K562 (cell line): ENCODE data around the gene TENT4B. TPM values are rescaled to one million over a fixed set of nuclear protein-coding genes. Genes with fewer than 3 reads are reported as not detected.

Experiments
- ATAC-seq: fragments of 200-7000 bp; cut with Tn5 transposase; 3 replicates; pipeline ENCODE4 v1.9.1; 2020; ENCODE audit warnings: moderate library complexity
- BruUV-seq: library from RNA; stranded (reverse); fragments of 400-500 nt; replicated peaks from 2 replicates; lab custom pipeline; 2021; lab: Mats Ljungman, UMichigan
- CTCF ChIA-PET: fragments of 300-600 bp; formaldehyde crosslinking; extraction: SDS; loops from one replicate; lab custom pipeline; 2021; ENCODE audit warnings: low intra/inter-chr PET ratio; lab: Yijun Ruan, JAX
- POLR2A ChIA-PET: fragments of 300-600, 350-650 bp; sonication (Branson Sonifier 250); formaldehyde crosslinking; extraction: SDS; loops from one replicate; lab custom pipeline; 2021; ENCODE audit warnings: antibody characterized with exemption, inconsistent platforms; lab: Yijun Ruan, JAX
- DNase-seq, 4 experiments: peaks; one replicate each; pipeline versions ENCODE4 v3.0.0 to v3.0.0-alpha.2; 2011 to 2018; ENCODE audit warnings: low spot score in 3 of 4, mixed read lengths in 3 of 4; ENCODE audit errors: extremely low read depth in 1 of 4
- FAIRE-seq: peaks from 2 replicates; lab custom pipeline; 2011; peaks lifted over from hg19 to GRCh38; lab: Jason Lieb, UNC
- H2AFZ ChIP-seq: 2 replicates; pipeline ENCODE4 v1.6.0; 2011; ENCODE audit warnings: low read depth, low read length, control low read depth, inconsistent platforms
- H3K27ac ChIP-seq: fragments of 200-600 bp; 3 replicates; pipeline ENCODE4 v1.8.0; 2011; ENCODE audit warnings: low read depth, mild to moderate bottlenecking, control low read depth, inconsistent platforms, low read length, moderate library complexity, mixed read lengths; ENCODE audit errors: extremely low read depth
- H3K27me3 ChIP-seq, 2 experiments: fragments of 300-600 bp in 1 of 2; 2 replicates in 1 of 2; 3 replicates in 1 of 2; pipeline versions ENCODE4 v1.6.0 to v1.8.0; 2011; ENCODE audit warnings: inconsistent platforms in 2 of 2, low read length in 2 of 2, mild to moderate bottlenecking in 1 of 2, mixed read lengths in 1 of 2, moderate library complexity in 1 of 2; ENCODE audit not compliant: control insufficient read depth in 2 of 2, insufficient read depth in 2 of 2
- H3K36me3 ChIP-seq: fragments of 300-600 bp; 3 replicates; pipeline ENCODE4 v1.8.0; 2011; ENCODE audit warnings: mild to moderate bottlenecking, low read length, inconsistent platforms; ENCODE audit not compliant: control insufficient read depth, insufficient read depth
- H3K4me1 ChIP-seq, 2 experiments: fragments of 200-600 bp in 1 of 2; replicated peaks in 1 of 2; 2 replicates in 1 of 2; 3 replicates in 1 of 2; pipeline versions ENCODE4 v1.5.1 to v1.8.0; 2011; ENCODE audit warnings: inconsistent platforms in 2 of 2, low read length in 2 of 2, mild to moderate bottlenecking in 1 of 2, mixed read lengths in 1 of 2, moderate library complexity in 1 of 2; ENCODE audit not compliant: control insufficient read depth in 2 of 2, insufficient read depth in 2 of 2
- H3K4me2 ChIP-seq: 2 replicates; pipeline ENCODE4 v1.6.1; 2011; ENCODE audit warnings: low read length, control low read depth, inconsistent platforms, mixed read lengths; ENCODE audit not compliant: insufficient read depth
- H3K4me3 ChIP-seq: fragments of 200-600 bp; sonication (generic), shearing (Covaris generic); 2 replicates; pipeline ENCODE4 v1.5.1; 2016; ENCODE audit warnings: control low read depth, inconsistent platforms
- H3K79me2 ChIP-seq: fragments of 200-600 bp; 3 replicates; pipeline ENCODE4 v1.8.0; 2011; ENCODE audit warnings: low read length, inconsistent platforms; ENCODE audit not compliant: control insufficient read depth, insufficient read depth
- H3K9ac ChIP-seq, 2 experiments: 2 replicates each; pipeline versions ENCODE4 v1.6.0 to v1.6.1; 2011; ENCODE audit warnings: low read depth in 2 of 2, low read length in 2 of 2, control low read depth in 1 of 2, inconsistent platforms in 1 of 2, mild to moderate bottlenecking in 1 of 2, mixed read lengths in 1 of 2; ENCODE audit not compliant: insufficient read depth in 1 of 2
- H3K9me1 ChIP-seq: one replicate; pipeline ENCODE4 v1.6.0; 2011; ENCODE audit warnings: inconsistent platforms, mild to moderate bottlenecking, low read length, moderate library complexity; ENCODE audit not compliant: control insufficient read depth, insufficient read depth
- H3K9me3 ChIP-seq: replicated peaks from 2 replicates; pipeline ENCODE4 v1.5.1; 2011; ENCODE audit warnings: low read depth, low read length, inconsistent platforms; ENCODE audit not compliant: control insufficient read depth, insufficient read depth
- H4K20me1 ChIP-seq: replicated peaks from 2 replicates; pipeline ENCODE4 v1.6.1; 2011; ENCODE audit warnings: low read length, inconsistent platforms, mixed read lengths; ENCODE audit not compliant: control insufficient read depth, insufficient read depth
- DACH1 ChIP-seq: fragments of 450-650 bp; IDR thresholded peaks from 2 replicates; pipeline ENCODE4 v1.6.1; 2018; ENCODE audit not compliant: partially characterized antibody
- GATA2 ChIP-seq: sonication (generic); formaldehyde crosslinking; IDR thresholded peaks from 2 replicates; pipeline ENCODE4 v1.4.0; 2020; ENCODE audit warnings: mild to moderate bottlenecking, missing genetic modification reagents
- GATAD2B ChIP-seq: fragments of 450-650 bp; IDR thresholded peaks from 2 replicates; pipeline ENCODE4 v1.6.1; 2017; ENCODE audit warnings: mild to moderate bottlenecking, borderline replicate concordance
- HES1 ChIP-seq: fragments of 450-650 bp; IDR thresholded peaks from 2 replicates; pipeline ENCODE4 v1.6.1; 2016; ENCODE audit warnings: low read depth, mild to moderate bottlenecking, moderate library complexity
- PRDM10 ChIP-seq: fragments of 450-650 bp; IDR thresholded peaks from 2 replicates; pipeline ENCODE4 v1.6.1; 2018; ENCODE audit not compliant: partially characterized antibody
- PRMT5 ChIP-seq: sonication (generic); formaldehyde crosslinking; IDR thresholded peaks from 2 replicates; pipeline ENCODE4 v1.5.0; 2020; ENCODE audit warnings: missing genetic modification reagents
- ZBTB2 ChIP-seq: fragments of 450-650 bp; IDR thresholded peaks from 2 replicates; pipeline ENCODE4 v1.6.1; 2016; ENCODE audit warnings: antibody characterized with exemption
- WGBS: fragments of 100-300 bp; shearing (Covaris generic); methylation state at CpG from one replicate; pipeline ENCODE4 v1.1.6; 2016; ENCODE audit warnings: low coverage, mixed read lengths; ENCODE audit not compliant: insufficient coverage; ENCODE audit errors: missing lambda C conversion rate; 5-methylcytosine and 5-hydroxymethylcytosine counted together
- in situ Hi-C: fragments of 300-500 bp; cut with MboI; formaldehyde crosslinking; loops from 4 replicates; pipeline ENCODE4 v1.15.0; 2018; ENCODE audit warnings: inconsistent platforms, mixed read lengths
- intact Hi-C: fragments of 100-400 bp; cut with micrococcal nuclease; formaldehyde crosslinking; loops from 2 replicates; pipeline ENCODE4 v1.14.2; 2022
- polyA plus RNA-seq, 8 experiments: library from polyadenylated mRNA; depleted of rRNA in 4 of 8; stranded (reverse) in 5 of 8; unstranded in 3 of 8; fragments of >200 nt; fragmentation: Nextera tagmentation in 2 of 8; fragmentation: Illumina TruSeq in 1 of 8; extraction: Ambion mirVana in 2 of 8; extraction: Trizol in 1 of 8; gene quantifications; 2 replicates each; pipeline versions ENCODE4 v1.2.1 to v1.2.3, GENCODE V29; 2011 to 2014; ENCODE audit warnings: inconsistent platforms in 1 of 8, missing spikeins in 1 of 8
- total RNA-seq, 7 experiments: library from RNA; depleted of rRNA in 6 of 7; stranded (reverse); fragments of >200 nt in 6 of 7; fragmentation: Illumina TruSeq in 2 of 7; extraction: Trizol in 2 of 7; gene quantifications; 2 replicates each; pipeline versions ENCODE4 v1.2.1 to v1.2.3, GENCODE V29; 2011 to 2021; ENCODE audit warnings: low replicate concordance in 1 of 7

Gene TENT4B
- total and polyA plus RNA-seq, 9 of the 15 experiments (the other 6 are each of a cell fraction or from before 2014, with no cell fraction given) = 5.2 to 8.4 (median 7.0) TPM

- Histone ChIP-seq H3K79me2 (peaks cover 100% of the 10 kb centered on the region), H3K4me2 (no peak overlapping the region), H3K9me1 (peaks cover 3% of the 10 kb centered on the region), H3K9me3 (no peaks in the 10 kb centered on the region), H3K4me1 (peaks cover 47 to 91% of the 10 kb centered on the region in 2 experiments), H3K4me3 (no peak overlapping the region), H3K27me3 (no peaks in the 10 kb centered on the region), H3K36me3 (peaks cover 42% of the 10 kb centered on the region; the same call in 2 of the 3 replicates), H3K27ac (no peak overlapping the region), H4K20me1 (peaks cover 16% of the 10 kb centered on the region; the same call in 1 of the 2 replicates), H2AFZ (no peak overlapping the region), H3K9ac (peak overlapping the region in 1 of 2 experiments; percentile 79; a peak in 1 of 4 replicates)
- no peak for DNase-seq
- no peak for ATAC-seq
- POLR2A ChIA-PET = interaction anchor here (0.6 to 2.8 kb wide), 5 partner anchors 10 to 226 kb away, joined by 4 to 13 read pairs (median 5); no protein-coding TSS in a partner anchor
- BruUV-seq = no TSS peak
- intact Hi-C loops (no loop called here), in situ Hi-C loops (loop anchor here (25.0 kb wide), 1 partner anchor 1658 kb away; the partner anchor contains the start of gene N4BP1)
- FAIRE-seq = no peak
- 85% methylated on average over 12 of the region's 12 CpGs for WGBS
- CTCF ChIA-PET = no interaction called here
- TF ChIP-seq PRMT5 (CRISPR knock-in tag) (no peak), HES1 (no peak), ZBTB2 (peak; percentile 66; the same call in 1 of the 2 replicates), PRDM10 (peak; percentile 52), GATAD2B (peak; percentile 67; the same call in 1 of the 2 replicates), DACH1 (peak; percentile 98), GATA2 (CRISPR knock-in tag) (peak; percentile 48; the same call in 1 of the 2 replicates)
These were observed 116.8 kb downstream of the TENT4B start for GRCh38 chr16:50269769-50270509.
